Sigmoid colon (tissue), 7 donors: ENCODE data around the gene TTF1. TPM values are rescaled to one million over a fixed set of nuclear protein-coding genes. Genes with fewer than 3 reads are reported as not detected.
A peak's percentile ranks its signal among the peaks of the same experiment; 100 is the strongest.

Source experiments
- DNase-seq: peaks from one replicate; pipeline ENCODE4 v3.0.0-alpha.2; 2019
- H3K27ac ChIP-seq, 4 donors: fragments of 200-600 bp; sonication (generic); one replicate each; pipeline ENCODE4 v1.5.1; 2016 to 2019; ENCODE audit warnings: mild to moderate bottlenecking in 1 of 4
- H3K27me3 ChIP-seq, 3 donors: fragments of 200-600 bp; sonication (generic); one replicate each; pipeline ENCODE4 v1.5.1; 2019; ENCODE audit warnings: mild to moderate bottlenecking in 1 of 3
- H3K36me3 ChIP-seq, 4 donors: fragments of 200-600 bp; sonication (generic); one replicate each; pipeline ENCODE4 v1.5.1; 2016 to 2019
- H3K4me1 ChIP-seq, 4 donors: fragments of 200-600 bp; sonication (generic); one replicate each; pipeline ENCODE4 v1.5.1; 2017 to 2019
- H3K4me3 ChIP-seq, 4 donors: fragments of 200-600 bp; sonication (generic); one replicate each; pipeline ENCODE4 v1.5.1; 2017 to 2019; ENCODE audit warnings: mild to moderate bottlenecking in 2 of 4, moderate library complexity in 1 of 4
- H3K9me3 ChIP-seq, 4 donors: fragments of 200-600 bp in 3 of 4; sonication (generic) in 3 of 4; one replicate each; pipeline versions ENCODE4 v1.5.1 to v1.6.1; 2013 to 2019
- CTCF ChIP-seq, 4 experiments: fragments of 450-650 bp in 3 of 4; fragments of 200-600 bp in 1 of 4; IDR thresholded peaks; one replicate each; pipeline ENCODE4 v1.5.1; 2016 to 2019; ENCODE audit warnings: antibody characterized with exemption in 4 of 4, mild to moderate bottlenecking in 3 of 4, moderate library complexity in 2 of 4
- EP300 ChIP-seq, 4 donors: sonication (generic); formaldehyde crosslinking; IDR thresholded peaks; one replicate each; pipeline ENCODE4 v1.6.1; 2017; ENCODE audit warnings: antibody characterized with exemption in 4 of 4
- POLR2A ChIP-seq, 2 donors: fragments of 450-650 bp; IDR thresholded peaks; one replicate each; pipeline ENCODE4 v1.6.1; 2016; ENCODE audit warnings: antibody characterized with exemption in 2 of 2, mild to moderate bottlenecking in 2 of 2, moderate library complexity in 2 of 2
- POLR2AphosphoS5 ChIP-seq, 4 donors: sonication (generic); formaldehyde crosslinking; IDR thresholded peaks; one replicate each; pipeline ENCODE4 v1.6.1; 2017; ENCODE audit warnings: antibody characterized with exemption in 4 of 4
- WGBS, 2 donors: extraction: QIAGEN DNeasy Blood & Tissue Kit; methylation state at CpG; one replicate each; pipeline ENCODE4 v1.1.7; 2013; 5-methylcytosine and 5-hydroxymethylcytosine counted together
- intact Hi-C: fragments of 100-400 bp; cut with DNase I; formaldehyde crosslinking; loops from one replicate; pipeline ENCODE4 v1.15.1; 2023
- polyA plus RNA-seq, 3 donors: library from polyadenylated mRNA; stranded (reverse); fragments of 200-250 nt; gene quantifications; one replicate each; pipeline ENCODE4 v1.2.3, GENCODE V29; 2013
- total RNA-seq, 4 donors: library from RNA; depleted of rRNA; stranded (reverse); fragments of >200 nt; gene quantifications; one replicate each; pipeline ENCODE4 v1.1.0, GENCODE V29; 2016
- donor health status: healthy with polysubstance abuse.
- donor health status: Bipolar disorder and iron deficiency.
- donor health status: healthy.

TTF1 gene
- total RNA-seq (10 to 100 TPM in 3 of 4 donors, 1 to 10 TPM in 1; 8.9 to 20.9 (median 14.2) TPM), polyA plus RNA-seq (10 to 100 TPM in 2 of 3 donors, 1 to 10 TPM in 1; 6.6 to 18.3 (median 14.6) TPM)

- H3K4me3 ChIP-seq, result peak within 1 kb of the TSS; percentile 64 to 78 (median 70)
- TF ChIP-seq POLR2AphosphoS5 (IDR thresholded peaks at IDR 0.05) (peak; percentile 38 to 70 (median 58)), POLR2A (IDR thresholded peaks at IDR 0.05) (no peak)
- peak within 1 kb of the TSS; percentile 23 to 57 (median 54) for H3K27ac ChIP-seq
- peaks cover 0 to 38% (median 35%) of the 10 kb centered on the region in 4 donors for H3K4me1 ChIP-seq
- H3K9me3 ChIP-seq, result no peaks in the 10 kb centered on the region
- peak; percentile 95 for DNase-seq
- 1 to 2% methylated on average over 33 of the region's 33 CpGs for WGBS, 2 donors
- peaks cover 13 to 26% (median 23%) of the 10 kb centered on the region in 3 donors for H3K27me3 ChIP-seq
- peaks cover 0 to 18% (median under 1%) of the 10 kb centered on the region in 4 donors for H3K36me3 ChIP-seq
- intact Hi-C loops, result loop anchor here (2.0 kb wide), 1 partner anchor 52 kb away; the partner anchor contains the start of gene SETX
Measured at GRCh38 chr9:132406554-132407122, at the start of gene TTF1. Gene TTF1, minus strand, starts transcription at chr9:132406840. Its CDS starts 4,019 bp downstream, at chr9:132402821.

GRCh38 chr9:132456241-132456640, 49.6 kb upstream of the TTF1 start:
- Histone ChIP-seq H3K4me1 (no peaks in the 10 kb centered on the region), H3K4me3 (no peak overlapping the region), H3K27ac (no peak overlapping the region), H3K27me3 (peaks cover 4 to 45% (median 5%) of the 10 kb centered on the region in 3 donors), H3K9me3 (no peaks in the 10 kb centered on the region), H3K36me3 (no peaks in the 10 kb centered on the region)
- intact Hi-C loops, result no loop called here
- no peak for DNase-seq
- TF ChIP-seq POLR2A (IDR thresholded peaks at IDR 0.05), result no peak
- TF ChIP-seq POLR2AphosphoS5 (IDR thresholded peaks at IDR 0.05), result no peak
- no peak for TF ChIP-seq EP300 (IDR thresholded peaks at IDR 0.05)
- no peak for TF ChIP-seq CTCF (IDR thresholded peaks at IDR 0.05)
- 71 to 92% methylated on average over 8 of the region's 8 CpGs for WGBS, 2 donors

DNA sequence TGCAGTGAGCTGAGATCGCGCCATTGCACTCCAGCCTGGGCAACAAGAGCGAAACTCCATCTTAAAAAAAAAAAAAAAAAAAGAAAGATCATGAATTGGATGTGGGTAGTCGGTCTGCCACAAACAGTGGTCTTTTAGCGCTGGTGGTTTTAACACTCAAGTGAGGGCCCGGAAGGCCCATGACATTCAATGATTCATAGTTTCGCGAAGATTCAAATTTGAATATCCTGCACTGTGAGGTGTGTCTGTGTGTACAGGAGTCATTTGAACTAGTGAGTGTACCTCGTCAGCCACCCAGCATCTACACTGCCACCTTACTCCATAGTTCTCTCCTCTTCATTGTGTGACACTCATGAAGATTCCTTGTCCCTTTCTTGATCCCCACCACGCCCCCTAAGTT, 44.6 kb upstream of the TTF1 start:
- TF ChIP-seq EP300 (IDR thresholded peaks at IDR 0.05), result no peak
- TF ChIP-seq POLR2A (IDR thresholded peaks at IDR 0.05), result no peak
- no peak for TF ChIP-seq POLR2AphosphoS5 (IDR thresholded peaks at IDR 0.05)
- no peak for TF ChIP-seq CTCF (IDR thresholded peaks at IDR 0.05)
- no peaks in the 10 kb centered on the region for H3K9me3 ChIP-seq
- intact Hi-C loops, result no loop called here
- DNase-seq, result no peak
- 77% methylated on average over 10 of the region's 10 CpGs for WGBS, 2 donors
- no peak overlapping the region for H3K4me3 ChIP-seq
- no peaks in the 10 kb centered on the region for H3K4me1 ChIP-seq
- no peak overlapping the region for H3K27ac ChIP-seq
- H3K27me3 ChIP-seq, result no peaks in the 10 kb centered on the region
- no peaks in the 10 kb centered on the region for H3K36me3 ChIP-seq

DNA sequence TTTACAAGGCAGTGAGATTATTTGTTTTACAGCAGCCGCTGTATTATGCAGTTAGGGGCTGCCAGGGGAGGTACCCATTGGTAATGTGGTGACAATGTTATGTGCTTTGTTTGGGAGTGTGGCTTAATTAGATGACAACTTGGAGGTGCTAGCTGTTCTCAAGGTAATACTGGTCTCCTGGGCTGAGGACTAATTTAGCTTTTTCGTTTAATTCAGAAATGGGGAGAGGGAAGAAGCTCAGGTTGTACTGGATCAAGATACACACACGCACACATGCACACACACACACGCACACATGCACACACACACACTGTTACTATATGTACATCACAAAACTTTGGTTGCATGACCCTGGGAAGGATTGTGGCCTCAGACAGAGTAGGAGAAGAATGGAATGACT, 41.3 kb upstream of the TTF1 start:
- no peaks in the 10 kb centered on the region for H3K36me3 ChIP-seq
- intact Hi-C loops, result no loop called here
- WGBS, 2 donors, result 81 to 84% methylated on average over 4 of the region's 4 CpGs

More for the DNA sequence above, 41.3 kb upstream of the TTF1 start:
- Histone ChIP-seq H3K4me3 (no peak overlapping the region), H3K9me3 (no peaks in the 10 kb centered on the region), H3K4me1 (no peaks in the 10 kb centered on the region), H3K27me3 (peaks cover 0 to 33% (median 10%) of the 10 kb centered on the region in 3 donors), H3K27ac (no peak overlapping the region)
- TF ChIP-seq POLR2AphosphoS5 (IDR thresholded peaks at IDR 0.05) (no peak), EP300 (IDR thresholded peaks at IDR 0.05) (no peak), POLR2A (IDR thresholded peaks at IDR 0.05) (no peak), CTCF (IDR thresholded peaks at IDR 0.05) (no peak)
- DNase-seq, result no peak
